Measurements from ENCODE around the gene SPACA7. TPM values are rescaled to one million over a fixed set of nuclear protein-coding genes. Genes with fewer than 3 reads are reported as not detected.

SPACA7 gene
- total RNA-seq, 1 experiment from 2014 or later = not detected

- H3K4me1 Mint-ChIP-seq = peaks cover 2 to 10% of the 10 kb centered on the region in 2 experiments; a peak in 3 of 4 replicates
- Histone ChIP-seq H3K23ac (ENCODE audit: insufficient read length, low read depth, low read length) (no peak overlapping the region), H2BK120ac (ENCODE audit: low read depth, low read length, poor library complexity, severe bottlenecking) (no peak overlapping the region), H3K9me3 (ENCODE audit: control insufficient read depth, low read depth, low read length) (no peaks in the 10 kb centered on the region), H2BK15ac (ENCODE audit: low read depth, low read length) (no peak overlapping the region), H3K9ac (ENCODE audit: extremely low read depth, insufficient read length, low read length) (no peak overlapping the region), H3K4me1 (ENCODE audit: insufficient read depth, low read length) (no peaks in the 10 kb centered on the region), H3K79me1 (ENCODE audit: insufficient read depth, low read depth, low read length, poor library complexity, severe bottlenecking) (no peaks in the 10 kb centered on the region), H3K4me2 (ENCODE audit: insufficient read depth, insufficient read length, low read length) (no peak overlapping the region), H3K56ac (ENCODE audit: insufficient read length, low read depth, low read length) (no peak overlapping the region), H3K27ac (ENCODE audit: insufficient read length, low read depth, low read length) (no peak overlapping the region), H4K5ac (ENCODE audit: insufficient read length, low read depth, low read length) (no peak overlapping the region), H3K18ac (ENCODE audit: insufficient read length, low read depth, low read length) (no peak overlapping the region), H3K4ac (ENCODE audit: low read depth, low read length) (no peak overlapping the region), H2AK5ac (ENCODE audit: insufficient read length, low read length) (no peak overlapping the region), H4K8ac (replicated peaks; ENCODE audit: insufficient read length, low read depth, low read length) (no peak overlapping the region), H4K91ac (ENCODE audit: insufficient read length, low read depth, low read length) (no peak overlapping the region), H3K23me2 (ENCODE audit: insufficient read length, low read depth, low read length, poor library complexity, severe bottlenecking) (no peaks in the 10 kb centered on the region), H3K27me3 (ENCODE audit: insufficient read depth, low read length) (peaks cover 16% of the 10 kb centered on the region; the same call in 1 of the 2 replicates), H2AFZ (ENCODE audit: low read length) (no peak overlapping the region), H2BK5ac (ENCODE audit: insufficient read length, low read length) (no peak overlapping the region), H2BK20ac (ENCODE audit: low read depth, low read length, poor library complexity, severe bottlenecking) (no peak overlapping the region), H3T11ph (ENCODE audit: low read length) (no peak overlapping the region), H2BK12ac (ENCODE audit: insufficient read length, low read depth, low read length) (no peak overlapping the region), H4K20me1 (ENCODE audit: control insufficient read depth, insufficient read depth, insufficient read length) (no peaks in the 10 kb centered on the region), H3K14ac (ENCODE audit: insufficient read depth, low read length) (no peak overlapping the region), H3K79me2 (ENCODE audit: insufficient read depth, low read length) (no peaks in the 10 kb centered on the region)
- TF ChIP-seq CTCF (conservative IDR thresholded peaks at IDR 0.05) = no peak
- DNase-seq = no peak
- peaks cover 12 to 28% of the 10 kb centered on the region in 2 experiments for H3K9me3 Mint-ChIP-seq
- no CpG with 5 or more reads among the region's 9 CpGs for WGBS (ENCODE audit: extremely low coverage, insufficient read length, low lambda C conversion rate)
- H3K27ac Mint-ChIP-seq = no peak overlapping the region
- peaks cover 0 to 21% (median 7%) of the 10 kb centered on the region in 3 experiments; a peak in 5 of 7 replicates for H3K36me3 Mint-ChIP-seq (ENCODE audit: insufficient read depth in 1 of 3, low read depth in 3 of 3)
- peaks cover 23% of the 10 kb centered on the region for H3K27me3 Mint-ChIP-seq (ENCODE audit: low read depth)
- H3K4me3 Mint-ChIP-seq = no peak overlapping the region
Measured at GRCh38 chr13:112335135-112335534, 41.0 kb upstream of the SPACA7 start.
